ENCODE data around the gene LAIR2.

The LAIR2 gene

DNA sequence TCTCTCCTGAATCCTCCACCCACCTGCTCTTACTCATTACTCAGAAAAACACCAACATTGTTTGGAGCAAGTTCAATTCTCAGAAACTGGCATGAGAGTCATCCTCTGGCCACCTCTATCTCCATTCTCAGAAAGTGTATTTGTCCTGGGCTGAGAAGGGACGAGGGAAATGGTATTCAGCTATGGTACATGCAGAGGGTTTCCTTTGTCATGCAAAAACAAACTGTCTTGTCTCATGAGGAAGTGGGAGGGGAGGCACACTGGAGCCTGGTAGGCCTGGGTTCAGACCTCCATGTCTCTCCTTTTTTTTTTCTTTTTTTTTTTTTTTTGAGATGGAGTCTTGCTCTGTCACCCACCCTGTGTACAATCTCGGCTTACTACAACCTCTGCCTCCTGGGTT, 39.1 kb downstream of the LAIR2 start:
- no peak for DNase-seq

DNA sequence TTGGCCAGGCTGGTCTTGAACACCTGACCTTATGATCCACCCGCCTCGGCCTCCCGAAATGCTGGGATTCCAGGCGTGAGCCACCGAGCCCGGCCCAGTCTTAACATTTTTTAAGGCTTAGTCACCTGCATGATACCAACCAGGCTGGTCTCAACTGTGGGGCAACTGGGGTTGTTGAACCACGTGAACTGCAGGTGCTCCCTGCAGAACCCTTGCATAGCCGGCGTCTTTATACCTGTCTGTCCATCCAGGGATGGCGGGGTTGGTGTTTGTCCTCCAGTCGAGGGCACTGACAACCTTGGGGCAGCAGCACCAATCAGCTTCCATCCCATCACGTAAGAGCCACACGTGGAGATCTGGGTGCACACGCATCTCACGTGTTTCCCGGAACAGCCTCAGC, 46.2 kb downstream of the LAIR2 start:
- DNase-seq: no peak

DNA sequence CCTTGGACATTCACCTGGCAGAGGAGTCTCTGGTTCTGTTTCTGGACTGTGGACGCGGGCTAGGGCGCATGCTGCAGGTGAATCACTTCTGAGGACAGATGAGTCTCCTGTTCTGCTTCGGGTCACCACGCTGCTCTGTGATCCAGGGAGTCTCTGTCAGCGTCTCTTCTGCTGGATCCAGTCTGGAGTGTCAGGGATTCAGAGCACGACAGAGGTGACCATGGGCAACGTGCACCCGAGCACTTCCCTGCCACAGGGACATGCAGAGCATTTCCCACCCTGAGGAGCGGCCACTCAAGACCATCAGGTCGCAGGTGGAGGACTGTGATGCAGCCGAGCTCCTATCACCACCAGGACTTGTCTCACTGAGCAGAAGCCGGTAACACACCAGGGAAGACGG, 46.6 kb downstream of the LAIR2 start:
- DNase-seq: no peak

DNA sequence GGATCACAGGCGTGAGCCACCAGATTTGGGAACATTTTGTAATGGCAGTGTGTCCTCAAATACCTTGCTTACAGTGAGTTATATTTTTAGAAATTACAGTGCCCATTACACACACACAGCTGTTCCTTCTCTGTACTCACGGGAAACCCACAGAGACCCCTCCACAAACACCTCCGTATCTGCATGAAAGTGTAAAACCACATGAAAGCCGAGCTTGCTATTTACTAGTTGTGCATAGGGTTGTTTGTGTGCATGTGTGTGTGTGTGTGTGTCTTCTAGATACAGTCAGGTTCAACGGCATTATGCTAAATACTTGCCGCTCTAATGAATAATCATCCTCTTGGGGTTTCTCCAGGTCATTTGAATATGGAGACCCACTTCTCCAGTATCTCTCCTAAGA, 48.7 kb downstream of the LAIR2 start:
- DNase-seq: no peak

DNA sequence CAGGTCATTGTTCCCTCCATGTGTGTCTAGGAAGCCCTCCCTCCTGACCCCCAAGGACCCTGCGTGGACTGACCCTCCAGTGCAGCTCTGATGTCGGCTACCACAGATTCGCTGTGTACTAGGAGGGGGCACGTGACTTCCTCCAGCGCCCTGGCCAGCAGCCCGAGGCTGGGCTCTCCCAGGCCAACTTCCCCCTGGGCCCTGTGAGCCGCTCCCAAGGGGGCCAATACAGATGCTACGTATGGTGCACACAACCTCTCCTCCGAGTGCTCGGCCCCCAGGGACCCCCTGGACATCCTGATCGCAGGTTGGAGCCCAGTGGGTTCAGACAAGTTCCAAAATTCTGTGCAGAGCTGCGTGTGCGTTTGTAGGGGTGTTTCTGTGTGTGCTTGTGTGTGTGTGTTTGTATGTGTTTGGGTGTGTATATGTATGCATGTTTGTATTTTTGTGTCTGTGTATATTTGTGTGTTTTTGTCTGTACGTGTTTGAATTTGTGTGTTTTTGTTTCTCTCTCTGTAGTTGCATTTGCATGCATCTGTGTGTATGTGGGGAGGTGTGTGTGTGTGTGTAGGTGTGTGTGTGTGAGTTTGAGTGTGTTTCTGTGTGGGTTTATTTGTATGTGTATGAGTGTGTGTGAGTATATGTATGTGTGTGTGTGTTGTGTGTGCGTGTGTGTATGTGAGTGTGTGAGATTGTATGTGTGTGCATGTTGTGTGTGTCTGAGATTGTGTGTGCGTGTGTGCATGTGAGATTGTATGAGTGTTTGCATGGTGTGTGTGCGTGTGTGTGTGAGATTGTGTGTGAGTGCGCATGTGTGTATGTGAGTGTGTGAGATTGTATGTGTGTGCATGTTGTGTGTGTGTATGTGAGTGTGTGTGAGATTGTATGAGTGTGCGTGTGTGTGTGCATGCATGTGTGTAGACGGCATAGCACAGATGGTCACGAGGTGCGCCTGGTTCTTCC, 49.6 kb downstream of the LAIR2 start:
- DNase-seq: no peak

DNA sequence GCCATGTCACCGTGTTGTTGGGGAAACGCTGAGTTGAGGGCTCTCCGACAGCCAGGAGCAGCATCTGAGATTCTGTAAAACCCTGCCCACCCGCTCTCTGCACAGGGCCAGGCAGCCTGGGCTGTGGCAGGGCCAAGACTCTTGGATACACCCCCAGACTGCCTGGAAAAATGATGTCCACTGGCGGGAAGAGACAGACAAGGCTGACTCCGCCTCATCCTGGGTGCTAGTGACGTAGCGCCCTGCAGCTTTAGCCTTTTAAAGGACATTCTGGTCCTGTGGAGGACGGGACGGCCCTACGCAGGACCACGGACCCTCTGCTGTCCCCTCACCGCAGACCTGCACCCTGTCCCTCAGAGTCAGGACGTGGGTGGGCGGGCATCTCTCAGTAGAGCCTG, 50.3 kb downstream of the LAIR2 start:
- DNase-seq: no peak

DNA sequence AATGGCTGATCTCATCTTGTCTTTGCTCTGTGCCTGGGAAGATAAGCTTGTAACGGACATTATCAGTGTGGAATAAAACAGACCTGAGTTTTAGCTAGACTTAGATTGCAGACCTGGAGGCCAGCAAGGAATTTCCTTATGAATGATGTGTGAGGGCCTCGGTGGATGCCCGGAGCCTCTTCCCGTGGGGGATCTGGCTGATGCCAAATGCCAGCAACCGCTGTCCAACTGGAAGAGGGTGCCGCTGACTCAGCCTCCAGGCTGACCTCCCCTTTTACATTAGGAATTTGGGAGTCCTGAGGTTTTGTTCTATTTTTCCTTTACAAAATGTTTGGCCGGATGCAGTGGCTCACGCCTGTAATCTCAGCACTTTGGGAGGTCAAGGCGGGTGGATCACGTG, 51.4 kb downstream of the LAIR2 start:
- no peak for DNase-seq

DNA sequence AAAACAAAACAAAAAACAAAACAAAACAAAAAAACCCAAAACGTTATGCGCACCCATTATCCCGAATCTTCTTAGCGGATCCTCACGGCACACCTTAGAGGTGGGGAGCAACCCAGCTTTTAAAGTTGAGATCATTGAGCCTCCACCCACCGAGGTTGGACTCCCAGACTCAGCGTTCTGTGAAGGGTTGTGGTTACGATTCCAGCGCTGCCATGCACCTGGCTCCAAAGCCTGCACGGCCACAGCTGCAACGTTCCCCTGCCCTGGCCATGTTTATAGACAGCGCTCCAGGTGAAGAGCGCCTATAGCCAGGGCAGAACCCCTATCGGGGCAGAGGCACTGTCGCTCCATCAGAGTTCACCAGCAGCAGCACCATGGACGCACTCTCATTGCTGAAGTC, 52.3 kb downstream of the LAIR2 start:
- DNase-seq: no peak

DNA sequence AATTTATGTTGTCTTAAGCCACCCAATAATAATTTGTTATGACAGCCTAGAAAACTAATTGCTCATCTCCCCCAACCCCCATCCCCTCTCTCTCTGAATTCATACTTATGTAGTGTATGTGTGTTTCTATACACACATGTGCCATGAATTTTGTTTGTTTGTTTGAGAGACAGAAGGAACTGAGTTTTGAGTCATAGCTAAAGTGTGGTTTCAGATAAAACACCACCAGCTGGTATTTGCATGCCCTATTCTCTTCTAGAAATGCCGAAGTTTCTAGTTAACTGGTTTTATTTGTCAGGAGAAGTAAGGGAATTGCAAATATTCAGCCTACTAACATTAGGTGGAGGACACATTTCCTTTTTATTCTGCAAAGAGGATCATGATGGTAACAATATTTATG, 53.6 kb downstream of the LAIR2 start:
- no peak for DNase-seq

DNA sequence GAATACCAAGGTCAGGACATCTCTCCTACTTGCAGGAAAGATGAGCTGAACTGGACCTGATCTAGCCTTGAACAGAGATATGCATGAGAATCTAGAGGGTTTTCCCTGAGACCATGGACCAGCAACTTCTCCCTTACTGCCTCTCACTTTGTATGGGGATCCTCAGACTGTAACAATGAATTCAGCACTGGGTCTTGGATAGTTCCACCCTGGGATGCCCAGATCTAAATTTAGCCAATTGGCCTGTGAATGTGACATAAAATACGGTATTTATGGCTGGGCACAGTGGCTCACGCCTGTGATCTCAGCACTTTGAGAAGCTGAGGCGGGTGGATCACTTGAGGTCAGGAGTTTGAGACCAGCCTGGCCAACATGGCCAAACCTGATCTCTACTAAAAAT, 55.7 kb downstream of the LAIR2 start:
- DNase-seq: no peak

Data from NCI-H1105 treated with DMSO at 0.1 percent for 48 hours (cell line).